ENCODE results near the gene RILPL2.
"Not testable (repeated sequence)": the region's sequence is repeated elsewhere in the genome, so short reads cannot be mapped to it uniquely, and the experiment has no call there.

The RILPL2 gene, protein sequence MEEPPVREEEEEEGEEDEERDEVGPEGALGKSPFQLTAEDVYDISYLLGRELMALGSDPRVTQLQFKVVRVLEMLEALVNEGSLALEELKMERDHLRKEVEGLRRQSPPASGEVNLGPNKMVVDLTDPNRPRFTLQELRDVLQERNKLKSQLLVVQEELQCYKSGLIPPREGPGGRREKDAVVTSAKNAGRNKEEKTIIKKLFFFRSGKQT

DNA sequence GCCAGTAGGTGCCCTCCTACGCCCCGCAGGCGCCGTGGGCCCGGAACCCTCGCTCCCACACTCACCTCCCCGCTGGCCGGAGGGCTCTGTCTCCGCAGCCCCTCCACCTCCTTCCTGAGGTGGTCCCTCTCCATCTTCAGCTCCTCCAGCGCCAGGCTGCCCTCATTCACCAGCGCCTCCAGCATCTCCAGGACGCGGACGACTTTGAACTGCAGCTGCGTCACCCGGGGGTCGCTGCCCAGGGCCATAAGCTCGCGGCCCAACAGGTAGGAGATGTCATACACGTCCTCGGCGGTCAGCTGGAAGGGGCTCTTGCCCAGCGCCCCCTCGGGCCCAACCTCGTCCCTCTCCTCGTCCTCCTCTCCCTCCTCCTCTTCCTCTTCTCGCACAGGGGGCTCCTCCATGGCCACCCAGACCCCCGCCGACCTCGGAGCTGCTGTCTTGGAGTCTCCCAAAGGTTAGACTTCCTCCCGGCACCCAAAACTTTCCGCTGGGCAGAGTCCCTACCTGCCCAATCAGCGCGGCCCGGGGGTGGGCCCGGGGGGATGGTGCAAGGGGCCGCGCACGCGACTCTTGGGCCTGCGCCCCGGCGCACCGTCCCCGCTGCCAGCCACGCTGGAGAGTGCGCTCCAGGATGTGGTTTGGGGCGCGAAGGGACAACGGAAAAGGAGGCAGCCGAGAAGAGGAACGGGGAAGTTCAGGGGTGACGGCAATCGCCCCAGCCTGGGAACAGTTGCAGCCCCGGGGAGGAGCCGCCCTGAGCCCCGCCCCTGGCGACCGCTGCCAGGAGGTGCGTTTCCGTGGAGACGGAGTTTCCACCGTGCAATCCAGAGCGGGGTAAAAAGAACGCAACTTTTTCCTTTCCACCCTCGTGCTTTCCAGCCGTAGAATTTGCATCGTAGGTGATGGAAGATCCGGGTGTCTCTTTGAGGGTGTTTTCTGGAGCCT lies at the start of gene RILPL2:
Gene RILPL2, minus strand, starts transcription at position 668 of the 948 bp plus-strand sequence. Its CDS starts 264 bp downstream, at position 404.
- DNase-seq, result peak; percentile 23

DNA sequence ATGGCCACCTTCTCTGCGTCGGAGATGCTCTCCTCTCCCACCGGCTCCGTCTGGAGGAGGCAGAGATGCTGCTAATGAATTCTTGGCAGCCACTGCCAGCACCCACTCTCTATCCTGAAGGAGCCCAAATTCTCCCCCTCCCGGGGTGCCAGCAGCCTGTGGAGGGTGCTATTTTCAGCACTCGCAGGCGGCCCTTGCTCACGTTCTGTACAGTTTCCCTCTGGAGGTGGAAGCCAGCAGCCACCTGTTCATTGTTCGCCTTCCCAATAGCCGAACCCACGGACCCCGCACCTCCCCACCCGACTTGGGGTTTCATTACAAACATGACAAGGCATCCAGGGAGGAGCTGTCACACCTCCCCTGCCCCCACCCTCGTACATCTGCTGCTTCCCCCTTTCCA lies 49.3 kb upstream of the RILPL2 start:
- no peak for DNase-seq

DNA sequence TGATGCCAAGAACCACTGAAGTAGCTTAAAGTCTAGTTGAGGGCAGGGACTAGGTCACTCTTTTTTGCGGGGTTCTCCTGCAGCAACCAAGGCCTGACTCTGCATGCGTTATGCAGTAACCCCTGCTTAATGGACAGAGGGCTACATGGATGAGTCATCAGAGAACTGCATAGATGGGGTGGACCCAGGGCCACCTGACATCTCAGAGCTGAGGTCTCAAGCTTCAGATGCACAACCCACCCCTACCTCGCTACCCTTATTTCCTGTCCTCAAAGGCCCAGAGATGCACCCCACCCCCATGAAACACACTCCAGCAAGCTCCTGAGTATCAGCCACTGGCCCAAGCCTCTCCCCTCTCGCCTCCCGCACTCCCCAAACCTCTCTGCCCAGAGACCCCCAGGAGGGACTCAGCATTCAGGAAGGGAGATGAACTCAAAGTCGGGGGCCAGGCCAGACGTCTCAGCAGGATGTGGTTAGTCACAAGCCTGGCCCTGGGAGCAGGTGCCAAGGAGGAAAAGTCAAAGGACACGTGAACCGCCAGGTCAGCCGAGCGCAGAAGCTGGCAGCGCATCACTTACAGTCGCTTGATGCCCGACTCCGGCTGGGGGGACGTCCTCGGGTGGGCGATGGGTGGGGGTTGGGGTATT lies 47.2 kb upstream of the RILPL2 start:
- no peak for DNase-seq

DNA sequence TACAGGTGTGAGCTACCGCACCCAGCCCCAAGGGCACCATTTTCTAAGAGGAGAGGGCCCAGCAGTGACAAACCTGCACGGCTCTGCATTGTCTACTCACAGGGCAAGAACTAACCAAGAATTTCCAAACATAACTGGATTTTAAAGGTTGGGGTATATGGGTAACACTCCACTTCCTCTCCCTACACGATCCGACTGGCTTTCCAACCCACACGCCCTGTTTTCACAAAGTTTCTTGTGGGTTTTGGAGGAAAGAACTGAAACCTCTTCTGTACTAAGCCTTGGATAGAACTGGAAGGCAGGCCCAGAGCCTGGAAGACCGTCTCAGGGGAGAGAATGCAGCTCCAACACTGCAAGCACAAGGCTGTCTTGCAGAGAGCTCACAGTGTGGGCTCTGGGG lies 46.4 kb upstream of the RILPL2 start:
- no peak for DNase-seq

DNA sequence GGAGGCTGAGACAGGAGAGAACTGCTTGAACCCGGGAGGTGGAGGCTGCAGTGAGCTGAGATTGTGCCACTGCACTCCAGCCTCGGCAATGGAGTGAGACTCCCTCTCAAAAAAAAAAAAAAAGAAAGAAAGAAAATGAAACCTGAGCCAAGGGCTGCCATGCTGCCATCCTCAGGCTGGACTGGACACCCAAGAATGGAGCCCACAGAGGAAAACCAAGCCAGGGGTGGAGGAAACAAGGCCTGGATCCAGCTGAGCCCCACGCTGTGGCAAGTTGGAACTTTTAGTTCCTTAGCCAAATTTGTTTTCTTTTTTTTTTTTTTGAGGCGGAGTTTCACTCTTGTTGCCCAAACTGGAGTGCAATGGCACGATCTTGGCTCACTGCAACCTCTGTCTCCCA lies 44.8 kb upstream of the RILPL2 start:
- not testable (repeated sequence) for DNase-seq

DNA sequence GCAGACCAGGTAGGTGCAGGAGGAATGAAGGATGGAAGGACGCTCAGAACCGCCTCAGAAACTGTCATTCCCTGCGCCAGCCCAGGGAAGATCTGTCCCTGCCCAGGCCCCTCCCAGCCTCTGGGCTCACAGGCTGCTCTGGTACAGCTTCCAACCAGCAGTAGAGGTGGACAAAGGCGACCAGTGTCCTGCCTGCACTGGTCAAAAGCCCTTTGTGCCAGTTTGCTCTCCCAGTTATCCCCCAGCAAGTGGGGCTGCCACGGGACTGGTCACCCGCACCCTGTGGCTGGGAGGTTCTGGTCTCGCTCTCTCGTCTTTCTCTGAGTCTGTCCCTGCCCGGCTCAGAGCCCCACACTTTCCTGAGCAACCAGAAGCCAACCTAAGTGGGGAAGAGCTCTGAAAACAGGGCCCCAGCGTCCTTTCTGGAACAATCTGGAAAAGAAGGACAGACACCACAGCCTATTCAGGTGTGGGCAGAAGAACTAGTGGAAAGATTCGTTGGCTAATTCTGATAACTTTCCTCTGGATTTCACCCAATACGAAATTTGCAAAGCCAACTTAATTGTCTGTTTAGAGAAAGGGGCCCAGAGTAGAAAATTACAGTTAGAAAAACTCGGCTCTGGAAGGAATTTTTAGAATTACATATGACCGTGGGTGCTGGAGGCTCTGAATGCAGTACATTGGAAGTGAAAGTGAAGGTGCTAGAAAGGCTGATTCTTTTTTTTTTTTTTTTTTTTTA lies 43.1 kb upstream of the RILPL2 start:
- no peak for DNase-seq

DNA sequence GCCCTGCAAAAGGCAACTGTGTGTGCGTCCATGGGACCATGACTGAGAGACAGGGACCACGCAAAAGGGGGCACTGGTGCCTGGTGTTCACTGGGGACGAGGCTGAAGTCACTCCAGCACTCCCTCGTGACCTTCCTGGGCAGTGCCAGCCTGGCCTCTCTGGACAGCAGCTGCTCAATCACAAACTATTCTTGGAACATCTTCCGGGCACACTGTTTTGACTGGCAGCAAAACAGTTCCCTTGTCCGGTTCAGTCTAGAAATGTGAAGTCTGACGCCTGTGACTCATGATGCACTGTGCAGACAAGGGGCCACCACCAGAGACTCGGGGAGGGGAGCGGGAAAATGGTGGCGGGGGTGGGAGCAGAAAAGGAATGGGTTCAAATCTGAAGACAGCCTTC lies 42.3 kb upstream of the RILPL2 start:
- DNase-seq, result no peak

DNA sequence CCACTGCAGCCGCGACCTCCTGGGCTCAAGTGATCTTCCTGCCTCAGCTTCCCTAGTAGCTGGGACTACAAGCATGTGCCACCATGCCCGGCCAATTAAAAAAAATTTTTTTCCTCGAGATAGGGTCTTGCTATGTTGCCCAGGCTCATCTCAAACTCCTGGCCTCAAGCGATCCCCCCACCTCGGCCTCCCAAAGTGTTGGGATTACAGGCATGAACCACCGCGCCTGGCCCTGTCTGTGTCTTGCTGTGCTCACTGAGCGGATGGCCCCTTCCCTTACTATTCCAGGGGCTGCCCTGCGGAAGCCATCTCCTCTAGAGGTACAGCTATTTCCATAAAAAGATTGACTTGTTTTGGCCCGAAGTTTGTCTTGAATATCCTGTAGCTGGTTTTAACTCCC lies 41.6 kb upstream of the RILPL2 start:
- DNase-seq, result no peak

DNA sequence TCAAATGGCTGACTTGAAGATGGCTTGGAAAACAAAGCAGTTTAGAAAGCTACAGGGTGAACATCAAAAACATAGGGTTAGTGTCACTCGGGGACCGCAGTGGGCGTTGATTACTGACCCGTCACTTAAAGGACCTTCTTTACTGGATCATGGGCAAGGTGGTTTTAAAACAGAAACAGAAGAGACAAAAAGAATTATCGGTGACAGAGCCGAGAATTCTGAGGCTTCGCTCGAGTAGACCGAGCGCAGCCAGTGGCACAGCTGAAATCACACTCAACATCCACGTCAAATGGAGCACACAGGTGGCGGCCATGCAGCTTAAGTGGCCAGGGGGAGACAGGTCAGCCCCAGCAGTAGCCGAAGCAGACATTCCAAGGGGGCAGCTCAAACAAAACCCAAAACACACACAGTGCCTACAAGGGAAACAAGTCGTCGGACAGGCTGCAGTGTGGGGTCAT lies 38.8 kb upstream of the RILPL2 start:
- peak; percentile 39 for DNase-seq

DNA sequence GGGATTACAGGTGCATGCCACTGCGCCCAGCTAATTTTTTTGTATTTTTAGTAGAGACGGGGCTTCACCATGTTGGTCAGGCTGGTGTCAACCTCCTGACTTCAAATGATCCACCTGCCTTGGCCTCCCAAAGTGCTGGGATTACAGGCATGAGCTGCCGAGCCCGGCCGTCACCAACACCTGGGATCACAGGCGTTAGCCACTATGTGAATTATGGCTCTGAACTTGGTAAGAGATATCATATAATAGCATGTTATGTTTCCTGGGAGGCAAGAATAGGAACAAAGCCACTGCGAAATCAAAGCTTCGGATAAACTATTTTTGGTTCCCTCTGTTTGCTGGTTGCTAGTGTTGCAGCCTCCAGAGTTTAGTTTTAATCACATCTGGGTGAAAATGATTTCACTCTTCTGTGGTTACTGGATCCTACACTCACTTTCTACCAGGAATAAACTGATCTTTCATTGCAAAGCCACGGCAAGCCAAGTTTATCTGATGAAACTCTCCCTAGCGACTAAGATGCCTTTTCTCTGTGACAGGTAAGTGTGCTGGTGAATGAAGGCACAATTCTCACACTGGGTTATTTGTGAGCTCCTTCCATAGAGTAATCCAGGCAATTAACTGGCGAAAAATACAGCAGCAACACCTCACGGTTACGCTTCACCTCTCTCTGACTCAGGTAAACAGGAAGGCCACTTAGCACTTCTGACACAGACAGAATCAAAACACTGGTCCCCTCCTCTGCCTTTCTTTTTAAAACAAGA lies 38.2 kb upstream of the RILPL2 start:
- DNase-seq, result peak; percentile 39

DNA sequence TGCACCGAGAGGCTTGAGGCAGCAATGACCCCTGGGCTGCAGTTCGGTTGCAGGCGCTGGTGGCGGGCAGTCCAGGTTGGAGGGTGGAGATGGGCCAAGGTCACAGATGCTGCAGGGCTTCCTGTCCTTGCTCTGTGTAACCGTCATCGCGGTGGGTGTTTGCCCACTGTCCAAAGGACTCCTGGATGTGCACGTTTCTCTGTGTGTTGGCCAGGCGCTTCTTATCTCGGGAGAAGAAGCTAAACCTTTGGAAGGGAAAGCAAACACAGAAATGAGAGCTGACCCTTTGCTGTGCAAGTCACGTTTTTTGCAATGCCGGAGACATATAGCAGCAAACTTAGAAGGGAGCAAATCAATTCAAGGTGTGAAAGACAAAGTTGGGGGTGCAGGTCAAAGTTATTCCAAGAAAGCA lies 36.0 kb upstream of the RILPL2 start:
- no peak for DNase-seq

DNA sequence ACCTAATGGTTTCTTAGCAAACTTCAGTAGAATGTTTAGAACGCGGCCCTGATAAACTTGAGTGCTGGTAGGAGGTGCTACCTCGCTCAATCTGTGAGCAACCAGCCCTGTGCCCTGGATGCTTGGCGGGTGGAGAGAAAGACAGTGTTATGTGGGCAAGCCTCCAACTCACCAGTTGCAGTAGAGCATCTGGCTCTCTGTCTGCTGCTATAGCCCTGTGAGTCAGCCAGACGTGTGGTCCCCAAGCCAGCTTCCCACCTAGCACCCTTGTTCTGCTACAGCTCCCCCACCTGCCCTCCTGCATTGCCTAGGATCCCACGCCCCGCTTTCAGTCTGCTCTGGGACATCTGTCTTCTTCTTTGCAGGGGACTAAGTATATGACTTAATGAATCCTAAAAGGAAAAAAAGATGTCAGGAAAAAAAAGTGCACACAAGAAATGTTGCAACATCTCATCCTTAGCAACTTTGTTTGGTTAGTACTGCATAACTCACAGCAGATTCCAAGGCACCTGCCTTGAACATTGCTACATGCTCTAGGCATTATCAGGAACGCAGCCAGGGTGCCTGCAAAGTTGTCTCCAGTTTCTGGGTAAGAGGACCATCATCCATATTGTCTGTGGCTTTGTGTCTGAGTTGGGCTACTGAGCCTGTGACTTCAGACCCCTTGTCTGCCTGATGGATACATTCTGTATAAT lies 35.0 kb upstream of the RILPL2 start:
- DNase-seq, result no peak

DNA sequence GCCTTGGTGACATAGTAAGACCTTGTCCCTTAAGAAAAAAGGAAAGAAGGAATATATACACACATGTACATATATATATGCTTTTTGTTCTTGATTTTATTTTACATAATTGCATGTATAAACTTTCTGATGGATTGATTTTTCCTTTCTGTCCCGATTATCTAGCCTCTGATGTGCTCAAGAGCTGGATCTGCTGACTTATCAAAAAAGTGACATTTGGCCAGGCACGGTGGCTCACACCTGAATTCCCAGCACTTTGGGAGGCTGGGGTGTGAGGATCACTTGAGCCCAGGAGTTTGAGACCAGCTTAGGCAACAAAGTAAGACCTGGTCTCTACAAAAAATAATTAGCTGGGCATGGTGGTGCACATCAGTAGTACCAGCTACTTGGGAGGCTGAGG lies 33.5 kb upstream of the RILPL2 start:
- DNase-seq, result no peak

DNA sequence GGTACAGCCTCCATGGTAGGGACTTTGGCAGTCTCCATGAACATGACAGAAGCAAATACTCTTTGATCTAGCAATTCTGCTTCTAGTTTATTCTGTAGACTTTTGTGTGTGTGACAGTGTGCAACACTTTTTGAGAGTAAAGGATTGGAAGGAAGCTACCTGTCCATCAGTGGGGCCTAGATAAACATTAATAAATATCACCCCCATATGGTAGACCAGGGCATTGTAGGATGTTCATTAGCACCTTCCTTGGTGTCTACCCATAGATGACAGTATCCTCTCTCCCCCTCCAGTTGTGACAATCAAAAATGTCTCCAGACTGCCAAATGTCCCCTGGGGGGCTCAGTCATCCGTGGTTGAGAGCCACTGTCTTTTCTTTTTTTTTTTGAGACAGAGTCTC lies 32.3 kb upstream of the RILPL2 start:
- DNase-seq, result no peak

DNA sequence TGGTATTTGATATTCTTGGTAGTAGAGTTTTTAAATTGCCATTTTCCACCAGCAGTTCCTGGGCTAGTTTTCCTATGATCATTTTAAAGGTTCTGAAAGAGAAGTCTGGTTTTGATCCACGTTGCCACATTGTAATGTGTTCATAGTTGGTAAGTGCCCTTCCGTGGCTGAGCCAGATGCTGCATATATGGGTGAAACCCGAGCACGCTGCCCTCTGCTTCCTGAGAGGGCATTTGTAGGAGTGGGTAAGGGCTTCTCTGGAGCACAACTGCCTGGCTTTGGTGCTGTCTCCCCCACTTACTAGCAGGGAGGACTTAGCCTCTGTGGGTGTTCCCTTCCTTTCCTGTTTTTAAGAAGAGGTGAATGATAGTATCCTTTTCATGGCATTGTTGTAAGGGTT lies 28.6 kb upstream of the RILPL2 start:
- DNase-seq, result no peak

DNA sequence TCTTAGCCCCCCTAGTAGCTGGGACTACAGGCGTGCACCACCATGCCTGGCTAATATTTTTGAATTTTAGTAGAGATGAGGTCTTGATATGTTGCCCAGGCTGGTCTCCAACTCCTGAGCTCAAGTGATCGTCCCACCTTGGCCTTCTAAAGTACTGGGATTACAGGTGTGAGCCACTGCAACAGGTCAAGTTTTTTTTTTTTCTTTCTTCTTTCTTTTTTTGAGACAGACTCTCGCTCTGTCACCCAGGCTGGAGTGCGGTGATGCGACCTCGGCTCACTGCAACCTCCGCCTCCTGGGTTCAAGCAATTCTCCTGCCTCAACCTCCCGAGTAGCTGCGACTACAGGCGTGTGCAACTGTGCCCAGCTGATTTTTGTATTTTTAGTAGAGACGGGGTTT lies 26.7 kb upstream of the RILPL2 start:
- DNase-seq, result not testable (repeated sequence)

DNA sequence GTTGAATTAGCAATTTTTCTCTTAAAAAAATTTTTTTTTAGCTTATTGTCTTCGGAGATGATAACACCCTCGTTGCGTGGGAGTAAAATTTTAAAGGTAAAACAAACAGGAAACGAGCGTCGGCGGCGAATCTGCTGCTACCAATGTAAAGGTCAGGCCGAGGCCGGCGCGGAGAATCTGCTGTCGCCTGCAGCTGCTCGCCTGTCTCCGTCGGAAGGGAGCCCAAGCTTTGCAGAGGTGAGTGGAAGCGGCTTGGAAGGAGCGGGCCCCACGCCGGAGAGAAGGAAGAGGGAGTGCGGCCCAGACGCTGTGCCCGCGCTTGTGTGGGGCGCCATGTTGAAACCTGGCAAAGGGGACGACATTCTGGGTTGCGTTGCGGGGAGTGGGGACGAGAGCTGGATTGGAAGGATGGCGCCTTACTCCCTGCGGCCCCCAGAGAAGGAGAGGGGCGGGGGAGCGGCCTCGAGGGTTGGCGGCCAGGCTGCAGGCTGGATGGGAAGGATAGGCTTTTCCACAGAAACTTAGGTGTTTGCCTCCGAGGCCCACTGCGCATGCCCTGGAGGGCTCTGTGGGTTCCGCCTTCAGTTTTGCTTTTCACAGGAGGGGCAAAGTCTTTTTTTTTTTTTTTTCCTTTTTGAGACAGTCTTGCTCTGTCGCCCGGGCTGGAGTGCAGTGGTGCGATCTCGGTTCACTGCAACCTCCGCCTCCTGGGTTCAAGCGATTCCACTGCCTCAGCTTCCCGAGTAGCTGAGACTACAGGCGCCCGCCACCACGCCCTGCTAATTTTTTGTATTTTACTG lies 21.7 kb upstream of the RILPL2 start, which contains the start of gene SNRNP35:
Gene SNRNP35, plus strand, starts transcription at position 160 of the 800 bp plus-strand sequence. CDS start 7,402 bp downstream, outside the sequence.
- DNase-seq, result peak; percentile 94

DNA sequence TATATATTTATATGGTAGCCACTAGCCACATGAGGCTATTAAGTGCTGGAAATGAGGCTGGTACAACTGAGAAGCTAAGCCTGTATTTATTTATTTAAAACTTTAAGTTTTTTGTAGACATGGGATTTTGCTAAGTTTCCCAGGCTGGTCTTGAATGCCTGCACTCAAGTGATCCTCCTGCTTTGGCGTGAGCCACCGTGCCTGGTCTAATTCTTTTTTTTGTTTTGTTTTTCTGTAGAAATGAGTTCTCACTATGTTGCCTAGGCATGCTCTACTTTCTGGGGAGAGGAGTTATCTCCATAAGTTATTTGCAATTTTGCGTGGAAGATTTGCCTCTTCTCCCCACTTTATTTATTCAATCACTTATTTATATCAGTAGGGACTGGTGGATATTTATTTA lies 16.7 kb upstream of the RILPL2 start:
- DNase-seq, result no peak

DNA sequence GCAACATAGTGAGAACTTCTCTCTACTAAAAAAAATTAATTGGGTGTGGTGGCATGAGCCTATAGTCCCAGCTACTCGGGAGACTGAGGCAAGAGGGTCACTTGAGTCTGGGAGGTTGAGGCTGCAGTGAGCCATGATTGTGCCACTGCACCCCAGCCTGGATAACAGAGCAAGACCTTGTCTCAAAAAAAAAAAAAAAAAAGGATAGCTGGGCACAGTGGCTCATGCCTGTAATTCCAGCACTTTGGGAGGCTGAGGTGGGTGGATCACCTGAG lies 15.7 kb upstream of the RILPL2 start:
- DNase-seq, result not testable (repeated sequence)

DNA sequence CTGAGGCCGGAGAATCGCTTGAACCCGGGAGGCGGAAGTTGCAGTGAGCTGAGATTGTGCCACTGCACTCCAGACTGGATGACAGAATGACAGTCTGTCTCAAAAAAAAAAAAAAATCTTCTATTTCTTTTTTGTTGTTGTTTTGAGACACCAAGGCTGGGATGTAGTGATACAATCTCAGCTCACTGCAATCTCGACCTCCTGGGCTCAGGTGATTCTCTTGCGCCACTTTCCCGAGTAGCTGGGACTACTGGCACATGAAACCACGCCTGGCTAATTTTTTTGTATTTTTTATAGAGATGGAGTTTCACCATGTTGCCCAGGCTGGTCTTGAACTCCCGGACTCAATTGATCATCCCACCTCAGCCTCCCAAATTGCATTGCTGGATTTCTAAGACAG lies 14.2 kb upstream of the RILPL2 start:
- DNase-seq, result no peak

DNA sequence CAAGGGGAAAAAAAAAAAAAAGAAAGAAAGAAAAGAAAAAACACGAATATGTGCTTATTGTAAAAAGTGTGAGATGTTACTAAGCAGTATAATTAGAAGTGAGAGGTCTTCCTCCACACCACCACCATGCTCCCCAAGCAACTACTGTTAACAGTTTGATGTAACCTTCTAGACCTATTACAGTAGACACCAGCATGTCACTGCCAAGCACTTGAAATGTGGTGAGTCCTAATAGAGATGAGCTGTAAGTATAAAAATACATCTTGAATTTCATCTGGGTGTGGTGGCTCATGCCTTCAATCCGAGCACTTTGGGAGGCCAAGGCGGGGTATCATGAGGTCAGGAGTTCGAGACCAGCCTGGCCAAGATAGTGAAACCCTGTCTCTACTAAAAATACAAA lies 13.4 kb upstream of the RILPL2 start:
- no peak for DNase-seq

Measured in NCI-H2227 treated with DMSO at 0.1 percent for 48 hours (cell line).